K562 (cell line): ENCODE measurements around the gene LSM12. TPM values are rescaled to one million over a fixed set of nuclear protein-coding genes. Genes with fewer than 3 reads are reported as not detected.

ENCODE experiments used
- ATAC-seq: fragments of 200-7000 bp; cut with Tn5 transposase; 3 replicates; pipeline ENCODE4 v1.9.1; 2020; ENCODE audit warnings: moderate library complexity
- BruUV-seq: library from RNA; stranded (reverse); fragments of 400-500 nt; replicated peaks from 2 replicates; lab custom pipeline; 2021; lab: Mats Ljungman, UMichigan
- CTCF ChIA-PET: fragments of 300-600 bp; formaldehyde crosslinking; extraction: SDS; loops from one replicate; lab custom pipeline; 2021; ENCODE audit warnings: low intra/inter-chr PET ratio; lab: Yijun Ruan, JAX
- POLR2A ChIA-PET: fragments of 300-600, 350-650 bp; sonication (Branson Sonifier 250); formaldehyde crosslinking; extraction: SDS; loops from one replicate; lab custom pipeline; 2021; ENCODE audit warnings: antibody characterized with exemption, inconsistent platforms; lab: Yijun Ruan, JAX
- DNase-seq, 4 experiments: peaks; one replicate each; pipeline versions ENCODE4 v3.0.0 to v3.0.0-alpha.2; 2011 to 2018; ENCODE audit warnings: low spot score in 3 of 4, mixed read lengths in 3 of 4; ENCODE audit errors: extremely low read depth in 1 of 4
- FAIRE-seq: peaks from 2 replicates; lab custom pipeline; 2011; peaks lifted over from hg19 to GRCh38; lab: Jason Lieb, UNC
- H2AFZ ChIP-seq: 2 replicates; pipeline ENCODE4 v1.6.0; 2011; ENCODE audit warnings: low read depth, low read length, control low read depth, inconsistent platforms
- H3K27ac ChIP-seq: fragments of 200-600 bp; 3 replicates; pipeline ENCODE4 v1.8.0; 2011; ENCODE audit warnings: low read depth, mild to moderate bottlenecking, control low read depth, inconsistent platforms, low read length, moderate library complexity, mixed read lengths; ENCODE audit errors: extremely low read depth
- H3K27me3 ChIP-seq, 2 experiments: fragments of 300-600 bp in 1 of 2; 2 replicates in 1 of 2; 3 replicates in 1 of 2; pipeline versions ENCODE4 v1.6.0 to v1.8.0; 2011; ENCODE audit warnings: inconsistent platforms in 2 of 2, low read length in 2 of 2, mild to moderate bottlenecking in 1 of 2, mixed read lengths in 1 of 2, moderate library complexity in 1 of 2; ENCODE audit not compliant: control insufficient read depth in 2 of 2, insufficient read depth in 2 of 2
- H3K36me3 ChIP-seq: fragments of 300-600 bp; 3 replicates; pipeline ENCODE4 v1.8.0; 2011; ENCODE audit warnings: mild to moderate bottlenecking, low read length, inconsistent platforms; ENCODE audit not compliant: control insufficient read depth, insufficient read depth
- H3K4me1 ChIP-seq, 2 experiments: fragments of 200-600 bp in 1 of 2; replicated peaks in 1 of 2; 2 replicates in 1 of 2; 3 replicates in 1 of 2; pipeline versions ENCODE4 v1.5.1 to v1.8.0; 2011; ENCODE audit warnings: inconsistent platforms in 2 of 2, low read length in 2 of 2, mild to moderate bottlenecking in 1 of 2, mixed read lengths in 1 of 2, moderate library complexity in 1 of 2; ENCODE audit not compliant: control insufficient read depth in 2 of 2, insufficient read depth in 2 of 2
- H3K4me2 ChIP-seq: 2 replicates; pipeline ENCODE4 v1.6.1; 2011; ENCODE audit warnings: low read length, control low read depth, inconsistent platforms, mixed read lengths; ENCODE audit not compliant: insufficient read depth
- H3K4me3 ChIP-seq: fragments of 200-600 bp; sonication (generic), shearing (Covaris generic); 2 replicates; pipeline ENCODE4 v1.5.1; 2016; ENCODE audit warnings: control low read depth, inconsistent platforms
- H3K79me2 ChIP-seq: fragments of 200-600 bp; 3 replicates; pipeline ENCODE4 v1.8.0; 2011; ENCODE audit warnings: low read length, inconsistent platforms; ENCODE audit not compliant: control insufficient read depth, insufficient read depth
- H3K9ac ChIP-seq, 2 experiments: 2 replicates each; pipeline versions ENCODE4 v1.6.0 to v1.6.1; 2011; ENCODE audit warnings: low read depth in 2 of 2, low read length in 2 of 2, control low read depth in 1 of 2, inconsistent platforms in 1 of 2, mild to moderate bottlenecking in 1 of 2, mixed read lengths in 1 of 2; ENCODE audit not compliant: insufficient read depth in 1 of 2
- H3K9me1 ChIP-seq: one replicate; pipeline ENCODE4 v1.6.0; 2011; ENCODE audit warnings: inconsistent platforms, mild to moderate bottlenecking, low read length, moderate library complexity; ENCODE audit not compliant: control insufficient read depth, insufficient read depth
- H3K9me3 ChIP-seq: replicated peaks from 2 replicates; pipeline ENCODE4 v1.5.1; 2011; ENCODE audit warnings: low read depth, low read length, inconsistent platforms; ENCODE audit not compliant: control insufficient read depth, insufficient read depth
- H4K20me1 ChIP-seq: replicated peaks from 2 replicates; pipeline ENCODE4 v1.6.1; 2011; ENCODE audit warnings: low read length, inconsistent platforms, mixed read lengths; ENCODE audit not compliant: control insufficient read depth, insufficient read depth
- DACH1 ChIP-seq: fragments of 450-650 bp; IDR thresholded peaks from 2 replicates; pipeline ENCODE4 v1.6.1; 2018; ENCODE audit not compliant: partially characterized antibody
- WGBS: fragments of 100-300 bp; shearing (Covaris generic); methylation state at CpG from one replicate; pipeline ENCODE4 v1.1.6; 2016; ENCODE audit warnings: low coverage, mixed read lengths; ENCODE audit not compliant: insufficient coverage; ENCODE audit errors: missing lambda C conversion rate; 5-methylcytosine and 5-hydroxymethylcytosine counted together
- in situ Hi-C: fragments of 300-500 bp; cut with MboI; formaldehyde crosslinking; loops from 4 replicates; pipeline ENCODE4 v1.15.0; 2018; ENCODE audit warnings: inconsistent platforms, mixed read lengths
- intact Hi-C: fragments of 100-400 bp; cut with micrococcal nuclease; formaldehyde crosslinking; loops from 2 replicates; pipeline ENCODE4 v1.14.2; 2022
- polyA plus RNA-seq, 8 experiments: library from polyadenylated mRNA; depleted of rRNA in 4 of 8; stranded (reverse) in 5 of 8; unstranded in 3 of 8; fragments of >200 nt; fragmentation: Nextera tagmentation in 2 of 8; fragmentation: Illumina TruSeq in 1 of 8; extraction: Ambion mirVana in 2 of 8; extraction: Trizol in 1 of 8; gene quantifications; 2 replicates each; pipeline versions ENCODE4 v1.2.1 to v1.2.3, GENCODE V29; 2011 to 2014; ENCODE audit warnings: inconsistent platforms in 1 of 8, missing spikeins in 1 of 8
- total RNA-seq, 7 experiments: library from RNA; depleted of rRNA in 6 of 7; stranded (reverse); fragments of >200 nt in 6 of 7; fragmentation: Illumina TruSeq in 2 of 7; extraction: Trizol in 2 of 7; gene quantifications; 2 replicates each; pipeline versions ENCODE4 v1.2.1 to v1.2.3, GENCODE V29; 2011 to 2021; ENCODE audit warnings: low replicate concordance in 1 of 7
- TF ChIP-seq, protein P1 (sequence below): fragments of 450-650 bp; IDR thresholded peaks from 2 replicates; pipeline ENCODE4 v1.6.1; 2016; ENCODE audit warnings: antibody characterized with exemption

Gene LSM12
- total and polyA plus RNA-seq, 9 of the 15 experiments (the other 6 are each of a cell fraction or from before 2014, with no cell fraction given), result 53.0 to 258 (median 89.3) TPM

DNA sequence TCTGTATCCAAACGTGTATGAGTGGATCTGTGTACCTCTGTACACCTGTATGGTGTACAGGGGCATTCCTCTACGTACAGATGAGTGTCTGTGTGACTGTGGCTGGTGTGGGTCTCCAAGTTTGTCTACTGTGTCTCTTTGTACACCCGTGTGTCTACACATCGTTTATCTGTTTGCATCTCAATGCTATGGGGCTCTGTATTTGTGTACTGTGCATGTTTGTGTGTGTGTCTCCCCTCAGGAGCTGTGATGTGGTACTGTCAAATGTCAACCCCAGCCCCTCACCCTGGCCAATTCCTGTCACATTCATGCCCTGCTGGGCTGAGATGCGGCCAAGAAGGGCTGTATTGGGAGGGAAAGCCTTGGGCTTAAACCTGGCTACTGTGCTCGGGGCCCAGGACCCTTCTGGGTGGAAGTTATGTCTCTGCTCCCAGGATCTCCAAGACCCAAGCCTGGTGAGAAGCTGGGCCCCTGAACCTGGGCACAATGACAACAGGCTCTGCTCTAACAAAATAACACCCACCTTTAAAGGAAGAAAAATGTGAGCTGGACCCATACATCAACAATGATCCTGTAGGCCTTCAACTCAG is 65.5 kb downstream of the LSM12 start:
- Histone ChIP-seq H3K4me1 (peaks cover 5 to 20% of the 10 kb centered on the region in 2 experiments; a peak in 3 of 5 replicates), H3K9me3 (no peaks in the 10 kb centered on the region), H3K27ac (no peak overlapping the region), H3K79me2 (no peaks in the 10 kb centered on the region), H3K9ac (no peak overlapping the region), H3K4me3 (no peak overlapping the region), H2AFZ (no peak overlapping the region), H3K4me2 (no peak overlapping the region), H3K9me1 (no peaks in the 10 kb centered on the region), H4K20me1 (no peaks in the 10 kb centered on the region), H3K27me3 (no peaks in the 10 kb centered on the region; a peak in 1 of 5 replicates), H3K36me3 (no peaks in the 10 kb centered on the region)
- CTCF ChIA-PET, result no interaction called here
- no peak for TF ChIP-seq DACH1
- TF ChIP-seq, protein P1, sequence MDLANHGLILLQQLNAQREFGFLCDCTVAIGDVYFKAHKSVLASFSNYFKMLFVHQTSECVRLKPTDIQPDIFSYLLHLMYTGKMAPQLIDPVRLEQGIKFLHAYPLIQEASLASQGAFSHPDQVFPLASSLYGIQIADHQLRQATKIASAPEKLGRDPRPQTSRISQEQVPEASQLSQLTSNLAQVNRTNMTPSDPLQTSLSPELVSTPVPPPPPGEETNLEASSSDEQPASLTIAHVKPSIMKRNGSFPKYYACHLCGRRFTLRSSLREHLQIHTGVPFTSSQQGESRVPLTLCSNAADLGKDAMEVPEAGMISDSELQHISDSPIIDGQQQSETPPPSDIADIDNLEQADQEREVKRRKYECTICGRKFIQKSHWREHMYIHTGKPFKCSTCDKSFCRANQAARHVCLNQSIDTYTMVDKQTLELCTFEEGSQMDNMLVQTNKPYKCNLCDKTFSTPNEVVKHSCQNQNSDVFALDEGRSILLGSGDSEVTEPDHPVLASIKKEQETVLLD, result no peak
- in situ Hi-C loops (no loop called here), intact Hi-C loops (no loop called here)
- DNase-seq (no peak), FAIRE-seq (no peak), ATAC-seq (no peak)
- POLR2A ChIA-PET, result interaction anchor here (1.2 kb wide), 1 partner anchor 13 kb away, joined by 3 read pairs; no protein-coding TSS in a partner anchor
- BruUV-seq, result no TSS peak
- 36% methylated on average over 6 of the region's 6 CpGs for WGBS
